Spleen (tissue), 7 donors: ENCODE data around the gene ZSCAN32.

Experiments
- POLR2AphosphoS5 ChIP-seq, 3 donors: sonication (generic); formaldehyde crosslinking; IDR thresholded peaks; one replicate each; pipeline ENCODE4 v1.5.1; 2017; ENCODE audit warnings: antibody characterized with exemption in 3 of 3
- TF ChIP-seq, protein P1 (sequence below), 11 experiments: fragments of 200-600 bp in 7 of 11; fragments of 450-650 bp in 4 of 11; sonication (generic) in 4 of 11; IDR thresholded peaks in 8 of 11; conservative IDR thresholded peaks in 3 of 11; 1 replicate in 7 of 11; 2 replicates in 4 of 11; pipeline versions ENCODE4 v1.4.0 to v1.8.0; 2016 to 2021; ENCODE audit warnings: antibody characterized with exemption in 11 of 11, inconsistent platforms in 4 of 11, mild to moderate bottlenecking in 1 of 11
- donor health status: DM: no; HTN: no; CAD: no; lungs with moderate emphysema.
- donor health status: DM: no; HTN: no; CAD: no.
- donor health status: DM: no; HTN: no; CAD: no.

DNA sequence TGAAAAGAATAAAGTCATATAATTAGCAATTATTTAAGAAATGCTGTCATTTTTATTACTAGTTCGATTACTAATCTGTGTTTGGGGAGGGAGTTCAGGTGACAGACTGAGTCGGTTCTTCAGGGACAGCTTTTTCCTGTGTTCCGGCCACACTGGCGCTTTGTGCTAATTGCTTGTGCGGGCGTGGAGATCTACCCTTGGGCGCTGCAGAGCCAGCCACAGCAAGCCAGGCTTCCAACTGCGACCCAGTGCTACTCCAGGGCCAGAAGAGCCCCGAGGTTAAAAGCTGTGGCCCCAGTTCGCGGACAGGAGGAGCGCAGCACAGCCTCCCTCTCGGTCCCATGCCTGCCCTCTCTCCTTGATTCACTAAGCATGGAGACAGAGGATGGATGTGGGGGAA is 51.6 kb downstream of the ZSCAN32 start:
- TF ChIP-seq, protein P1, sequence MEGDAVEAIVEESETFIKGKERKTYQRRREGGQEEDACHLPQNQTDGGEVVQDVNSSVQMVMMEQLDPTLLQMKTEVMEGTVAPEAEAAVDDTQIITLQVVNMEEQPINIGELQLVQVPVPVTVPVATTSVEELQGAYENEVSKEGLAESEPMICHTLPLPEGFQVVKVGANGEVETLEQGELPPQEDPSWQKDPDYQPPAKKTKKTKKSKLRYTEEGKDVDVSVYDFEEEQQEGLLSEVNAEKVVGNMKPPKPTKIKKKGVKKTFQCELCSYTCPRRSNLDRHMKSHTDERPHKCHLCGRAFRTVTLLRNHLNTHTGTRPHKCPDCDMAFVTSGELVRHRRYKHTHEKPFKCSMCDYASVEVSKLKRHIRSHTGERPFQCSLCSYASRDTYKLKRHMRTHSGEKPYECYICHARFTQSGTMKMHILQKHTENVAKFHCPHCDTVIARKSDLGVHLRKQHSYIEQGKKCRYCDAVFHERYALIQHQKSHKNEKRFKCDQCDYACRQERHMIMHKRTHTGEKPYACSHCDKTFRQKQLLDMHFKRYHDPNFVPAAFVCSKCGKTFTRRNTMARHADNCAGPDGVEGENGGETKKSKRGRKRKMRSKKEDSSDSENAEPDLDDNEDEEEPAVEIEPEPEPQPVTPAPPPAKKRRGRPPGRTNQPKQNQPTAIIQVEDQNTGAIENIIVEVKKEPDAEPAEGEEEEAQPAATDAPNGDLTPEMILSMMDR (IDR thresholded peaks at IDR 0.05 in 8 of 11, conservative IDR thresholded peaks at IDR 0.05 in 3 of 11) = no peak
- no peak for TF ChIP-seq POLR2AphosphoS5 (IDR thresholded peaks at IDR 0.05)
